ENCODE data around the gene NR0B2.

- TF ChIP-seq CTCF (IDR thresholded peaks at IDR 0.05) = no peak
- TF ChIP-seq POLR2A (IDR thresholded peaks at IDR 0.05) = no peak
These were observed 46.2 kb upstream of the NR0B2 start, which contains the start of gene KDF1 for GRCh38 chr1:26959722-26960624.

Measured in testis (tissue), 2 donors.